NOMO-1 treated with DMSO at 0.1 percent for 48 hours (cell line): Measurements from ENCODE around the gene POM121C.
"Not testable (repeated sequence)": the region's sequence is repeated elsewhere in the genome, so short reads cannot be mapped to it uniquely, and the experiment has no call there.

Experiments
- DNase-seq: peaks from one replicate; lab custom pipeline; 2025; ENCODE audit not compliant: unreplicated experiment; lab: John Stamatoyannopoulos, UW

The POM121C gene

GRCh38 chr7:75485979-75486643, at the start of gene POM121C:
POM121C (minus strand) TSS chr7:75486299; CDS start chr7:75441496, 44,803 bp downstream.
- peak; percentile 84 for DNase-seq

GRCh38 chr7:75534727-75535307, 48.7 kb upstream of the POM121C start:
- DNase-seq, result peak; percentile 100

- no peak for DNase-seq
Observed at GRCh38 chr7:75533926-75534325, 47.8 kb upstream of the POM121C start.

GRCh38 chr7:75532639-75533038, 46.5 kb upstream of the POM121C start:
- DNase-seq, result no peak

- DNase-seq, result no peak
Observed at GRCh38 chr7:75531359-75531821, 45.3 kb upstream of the POM121C start.

GRCh38 chr7:75527224-75527722, 41.2 kb upstream of the POM121C start:
- not testable (repeated sequence) for DNase-seq

GRCh38 chr7:75521727-75522126, 35.6 kb upstream of the POM121C start:
- not testable (repeated sequence) for DNase-seq

- not testable (repeated sequence) for DNase-seq
Observed at GRCh38 chr7:75518842-75519241, 32.7 kb upstream of the POM121C start.

- not testable (repeated sequence) for DNase-seq
Observed at GRCh38 chr7:75509033-75509432, 22.9 kb upstream of the POM121C start.

- not testable (repeated sequence) for DNase-seq
Observed at GRCh38 chr7:75492020-75492419, 5.9 kb upstream of the POM121C start, which contains the start of gene SPDYE5. SPDYE5 (plus strand) TSS chr7:75492320; CDS start chr7:75494048, 1,728 bp downstream.

GRCh38 chr7:75485355-75485978, 632 bp downstream of the POM121C start:
- not testable (repeated sequence) for DNase-seq

- DNase-seq, result not testable (repeated sequence)
Observed at GRCh38 chr7:75480313-75480712, 5.8 kb downstream of the POM121C start.

- DNase-seq, result not testable (repeated sequence)
Observed at GRCh38 chr7:75477457-75477856, 8.6 kb downstream of the POM121C start.

GRCh38 chr7:75470166-75470565, 15.9 kb downstream of the POM121C start:
- DNase-seq, result not testable (repeated sequence)

- not testable (repeated sequence) for DNase-seq
Observed at GRCh38 chr7:75460541-75460940, 25.6 kb downstream of the POM121C start.

GRCh38 chr7:75458034-75458433, 28.1 kb downstream of the POM121C start:
- not testable (repeated sequence) for DNase-seq

- peak; percentile 95 for DNase-seq
Observed at GRCh38 chr7:75456403-75456802, 29.7 kb downstream of the POM121C start.

GRCh38 chr7:75452494-75452955, 33.6 kb downstream of the POM121C start:
- DNase-seq, result not testable (repeated sequence)

GRCh38 chr7:75449946-75450345, 36.2 kb downstream of the POM121C start:
- DNase-seq, result not testable (repeated sequence)

GRCh38 chr7:75442465-75443111, 43.5 kb downstream of the POM121C start:
- DNase-seq, result not testable (repeated sequence)

- not testable (repeated sequence) for DNase-seq
Observed at GRCh38 chr7:75442101-75442464, 44.0 kb downstream of the POM121C start.
